CD4-positive, alpha-beta T cell treated with Interferon alpha-2 for 1 hour (primary cell): ENCODE data around the gene SGCD.

Source experiments
- DNase-seq, 2 donors: peaks; one replicate each; pipeline ENCODE4 v3.0.0-alpha.2; 2020 to 2022

Gene SGCD

GRCh38 chr5:156715287-156715686, 388.3 kb downstream of the SGCD start:
- no peak for DNase-seq

DNA sequence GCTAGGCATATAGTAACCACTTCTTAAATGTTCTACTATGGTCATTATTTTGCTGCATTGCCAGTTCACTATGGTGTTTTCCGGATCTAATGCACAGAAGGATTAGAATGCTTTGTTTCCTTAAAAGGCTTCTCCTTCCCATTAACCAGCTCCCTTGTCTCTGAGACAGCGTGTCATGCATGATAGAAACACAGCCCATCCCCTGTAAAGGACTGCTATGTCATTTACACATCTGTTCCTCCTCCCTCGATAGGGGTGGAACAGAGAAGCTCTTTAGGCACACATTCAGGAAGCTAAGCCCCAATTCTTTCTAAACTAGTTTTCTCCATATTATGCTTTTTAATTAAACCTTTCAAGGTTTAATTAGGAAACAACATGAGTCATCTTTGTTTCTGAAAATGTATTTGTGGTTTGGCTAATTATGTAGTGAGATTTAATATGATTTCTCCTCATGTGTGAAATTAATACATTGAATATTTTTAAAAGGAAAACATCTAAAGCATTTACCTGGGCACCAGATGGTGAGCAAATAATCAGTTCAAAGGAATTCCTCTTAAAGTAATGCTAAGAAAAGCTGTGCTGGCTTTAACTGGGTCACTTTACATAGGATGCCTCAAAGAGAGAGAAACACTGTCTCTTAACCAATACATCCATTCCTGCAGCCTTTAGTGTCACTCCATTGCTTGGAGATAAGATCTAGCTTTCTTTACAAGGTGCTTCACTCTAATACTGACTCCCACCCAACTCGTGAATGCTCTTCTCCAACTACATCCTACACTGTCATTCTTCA, 389.8 kb downstream of the SGCD start:
- no peak for DNase-seq

- no peak for DNase-seq
Measured at GRCh38 chr5:156718985-156719384, 392.0 kb downstream of the SGCD start.

- no peak for DNase-seq
Measured at GRCh38 chr5:156722358-156722757, 395.4 kb downstream of the SGCD start.

DNA sequence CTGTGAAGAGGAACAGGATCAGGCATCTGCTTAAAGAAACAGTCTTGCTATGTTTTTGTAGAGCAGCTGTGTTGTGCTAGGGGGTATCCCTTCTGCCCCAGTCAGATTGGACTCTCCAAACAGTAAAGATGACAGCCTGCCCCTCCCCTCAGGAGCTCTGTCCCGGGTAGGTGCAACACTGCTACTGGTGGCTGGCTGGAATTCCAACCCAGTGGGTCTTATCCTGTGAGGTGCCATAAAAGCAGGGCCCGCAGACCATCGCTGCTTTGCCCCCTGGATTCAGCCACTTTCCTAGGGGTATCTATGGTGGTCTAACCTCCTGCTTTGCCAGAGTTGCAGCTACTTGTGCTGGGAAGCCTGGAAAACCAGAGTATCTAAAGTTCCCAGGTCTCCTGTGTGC, 408.5 kb downstream of the SGCD start:
- no peak for DNase-seq

DNA sequence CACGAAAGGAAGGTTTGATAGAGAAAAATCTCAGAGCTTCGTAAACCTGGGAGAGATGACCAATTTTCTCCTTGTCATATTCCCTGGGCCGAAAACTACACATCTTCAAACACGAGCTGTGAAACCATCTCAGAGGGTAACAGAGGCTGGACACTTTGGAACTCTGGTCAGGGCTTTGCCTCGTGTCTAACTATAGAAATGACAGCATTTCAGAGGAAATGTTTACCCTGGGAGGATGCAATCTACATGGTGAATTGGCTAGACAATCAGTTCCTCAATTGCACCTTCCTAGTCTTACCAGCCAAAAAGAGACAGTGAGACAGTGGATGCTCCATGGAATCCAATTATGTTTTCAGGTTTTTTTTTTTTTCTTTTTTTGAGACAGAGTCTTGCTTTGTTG, 414.6 kb downstream of the SGCD start:
- no peak for DNase-seq

GRCh38 chr5:156753846-156754245, 426.9 kb downstream of the SGCD start:
- peak in 1 of 2 donors; percentile 5 for DNase-seq

- no peak for DNase-seq
Measured at GRCh38 chr5:156755421-156756087, 428.6 kb downstream of the SGCD start.

- DNase-seq: no peak
Measured at GRCh38 chr5:156758011-156758791, 431.2 kb downstream of the SGCD start.

- DNase-seq: no peak
Measured at GRCh38 chr5:156759156-156759555, 432.2 kb downstream of the SGCD start.

GRCh38 chr5:156762771-156763170, 435.8 kb downstream of the SGCD start:
- no peak for DNase-seq

DNA sequence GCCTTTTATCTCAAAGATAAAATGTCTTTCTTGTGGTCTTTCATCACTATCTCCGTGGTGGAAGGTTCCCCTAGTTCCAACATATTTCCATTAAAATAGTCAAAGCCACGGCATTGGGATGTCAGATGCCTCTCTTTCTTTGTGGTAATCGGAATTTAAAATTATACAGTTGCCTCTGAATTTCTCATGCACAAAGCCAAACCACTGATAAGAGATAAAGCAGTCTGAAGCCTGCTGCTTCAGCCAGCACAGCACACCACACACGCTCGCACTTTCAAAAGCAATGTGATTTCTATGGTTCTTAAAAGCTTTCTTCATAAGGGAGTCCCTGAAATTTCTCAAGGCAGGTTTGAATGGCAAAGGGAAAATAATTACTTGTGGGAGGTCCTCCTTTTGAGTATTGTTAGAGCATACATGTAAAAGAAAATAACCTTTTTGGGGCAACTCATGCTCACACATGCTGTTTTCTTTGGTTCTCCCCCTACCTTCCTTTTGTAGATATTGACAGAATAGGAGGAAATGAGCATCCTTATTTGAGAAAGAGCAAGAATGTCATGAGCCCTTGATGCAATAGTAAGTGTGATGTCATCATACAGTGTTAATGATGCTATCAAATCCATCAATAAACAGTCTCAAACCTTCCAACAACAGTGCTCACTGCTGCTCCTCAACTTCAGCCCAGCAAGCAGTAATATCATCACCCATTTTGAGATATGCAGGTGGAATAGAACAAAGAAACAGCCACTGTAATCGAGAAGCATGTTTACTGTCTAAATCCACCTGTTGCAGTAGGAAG, 437.4 kb downstream of the SGCD start:
- DNase-seq: no peak

- DNase-seq: no peak
Measured at GRCh38 chr5:156774273-156774672, 447.3 kb downstream of the SGCD start.

GRCh38 chr5:156778139-156778706, 451.3 kb downstream of the SGCD start:
- no peak for DNase-seq

DNA sequence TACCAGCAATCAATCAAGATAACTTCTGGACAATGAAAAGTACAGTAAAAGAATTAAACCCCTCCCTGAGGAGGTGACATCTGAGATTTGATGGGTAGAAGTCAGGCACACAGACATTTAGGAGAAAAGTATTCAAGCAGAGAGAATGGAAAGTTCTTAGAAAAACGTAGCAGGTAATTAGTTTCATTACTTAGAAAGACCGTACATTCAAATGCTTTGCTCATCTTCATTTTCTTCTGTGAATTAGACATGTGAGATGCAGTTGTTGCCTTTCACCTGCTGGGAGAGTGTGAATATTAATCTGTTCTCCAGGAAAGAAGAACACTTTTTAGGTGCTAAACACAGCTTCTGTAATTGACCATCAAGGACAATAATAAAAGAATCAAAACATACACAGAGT, 451.8 kb downstream of the SGCD start:
- DNase-seq: no peak

- DNase-seq: no peak
Measured at GRCh38 chr5:156779436-156779835, 452.5 kb downstream of the SGCD start.

GRCh38 chr5:156783092-156783491, 456.1 kb downstream of the SGCD start:
- DNase-seq: no peak

- DNase-seq: no peak
Measured at GRCh38 chr5:156794687-156795086, 467.7 kb downstream of the SGCD start.

DNA sequence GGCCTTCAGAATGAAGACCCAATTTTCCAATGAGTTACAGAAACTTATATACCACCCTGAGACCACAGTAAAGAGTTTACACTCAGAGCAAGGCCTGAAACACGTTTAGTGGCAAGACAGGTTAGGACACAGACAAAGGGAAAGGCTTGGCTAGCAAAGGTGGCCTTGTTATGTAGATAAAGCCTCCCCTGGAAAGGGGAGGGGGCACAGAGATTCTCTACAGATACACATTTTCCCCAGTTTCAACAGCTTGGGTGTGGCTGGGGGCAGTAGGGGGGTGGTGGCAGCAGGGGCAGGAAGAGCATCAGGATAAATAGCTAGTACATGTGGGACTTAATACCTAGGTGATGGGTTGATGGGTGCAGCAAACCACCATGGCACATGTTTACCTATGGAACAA, 471.2 kb downstream of the SGCD start:
- no peak for DNase-seq

DNA sequence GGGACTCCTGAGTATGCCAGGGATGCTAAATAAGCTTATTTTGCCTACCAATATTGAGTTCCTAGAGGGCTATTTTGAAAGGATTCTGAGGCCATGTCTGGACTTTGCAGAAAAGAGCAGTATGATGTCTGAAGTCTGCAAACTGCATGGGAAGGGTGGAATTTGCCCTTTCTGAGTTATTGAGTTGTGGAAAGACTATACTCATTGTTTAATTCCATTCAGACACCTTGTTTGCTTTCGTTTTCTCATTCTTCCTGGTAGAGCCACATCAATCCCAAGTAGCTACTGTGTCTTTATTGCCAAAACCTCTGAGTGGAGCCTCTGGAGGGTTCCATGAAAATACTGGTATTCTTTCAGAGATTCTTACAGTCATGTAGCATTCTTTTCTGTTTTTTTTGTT, 472.2 kb downstream of the SGCD start:
- DNase-seq: no peak

DNA sequence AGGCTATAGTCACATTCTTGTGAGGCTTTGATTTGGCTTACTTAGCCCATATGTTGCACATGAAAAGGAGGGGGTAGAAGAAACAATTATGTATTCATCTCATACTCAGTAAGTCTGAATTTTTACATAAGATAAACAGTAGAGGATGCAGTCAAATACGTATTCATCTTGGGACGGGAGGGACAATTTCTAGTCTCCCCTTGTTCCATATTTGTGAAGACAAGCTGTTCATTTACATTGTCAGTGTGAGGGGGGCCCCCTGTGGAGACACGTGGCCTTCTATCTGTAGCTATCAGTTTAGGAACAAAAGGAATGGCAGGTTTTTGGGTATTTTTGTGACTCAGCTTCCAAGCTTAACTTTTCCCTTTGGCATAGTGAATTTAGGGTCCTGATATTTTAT, 474.0 kb downstream of the SGCD start:
- DNase-seq: no peak

GRCh38 chr5:156802501-156802900, 475.5 kb downstream of the SGCD start:
- DNase-seq: no peak

DNA sequence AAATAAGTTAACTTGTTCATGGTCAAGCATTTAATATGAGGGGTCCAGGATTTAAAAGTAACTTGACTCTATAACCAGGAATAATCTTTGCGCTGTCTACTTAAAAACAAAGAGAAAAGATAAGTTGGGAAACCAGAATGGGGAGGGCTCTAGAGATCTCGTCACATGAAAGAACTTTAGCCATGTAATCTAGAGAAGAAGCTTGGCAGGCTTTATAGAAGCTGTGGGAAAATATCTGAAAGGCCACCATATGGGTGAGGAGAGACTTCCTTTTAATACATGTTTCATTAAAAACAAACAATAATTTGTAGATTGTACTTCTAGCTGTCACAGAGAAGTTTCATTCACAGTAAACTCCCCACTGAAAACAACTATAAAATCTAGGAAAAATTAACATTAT, 476.4 kb downstream of the SGCD start:
- DNase-seq: no peak
